Activated CD4-positive, alpha-beta T cell treated with anti-CD3 and anti-CD28 coated beads, Interleukin-2, Interleukin-6, amounts not matched to agents 100 ng/mL and 50 ng/mL, durations not matched to agents 16 hours and 8 hours (primary cell): ENCODE measurements around the gene AKT3.

Source experiments
- DNase-seq: peaks from one replicate; pipeline ENCODE4 v3.0.0-alpha.2; 2020

Gene AKT3

GRCh38 chr1:243482141-243483022 is 367.7 kb downstream of the AKT3 start:
- peak; percentile 19 for DNase-seq

GRCh38 chr1:243481101-243481500 is 368.9 kb downstream of the AKT3 start:
- no peak for DNase-seq

- DNase-seq: no peak
Measured at GRCh38 chr1:243477731-243478290, 372.2 kb downstream of the AKT3 start.

- no peak for DNase-seq
Measured at GRCh38 chr1:243475966-243476365, 374.1 kb downstream of the AKT3 start.

- DNase-seq: no peak
Measured at GRCh38 chr1:243474906-243475305, 375.1 kb downstream of the AKT3 start.

GRCh38 chr1:243474136-243474881 is 375.7 kb downstream of the AKT3 start:
- no peak for DNase-seq

GRCh38 chr1:243473227-243474135 is 376.6 kb downstream of the AKT3 start:
- no peak for DNase-seq

- DNase-seq: no peak
Measured at GRCh38 chr1:243471754-243472745, 378.0 kb downstream of the AKT3 start.

- no peak for DNase-seq
Measured at GRCh38 chr1:243471026-243471685, 378.9 kb downstream of the AKT3 start.

- DNase-seq: no peak
Measured at GRCh38 chr1:243470502-243470901, 379.5 kb downstream of the AKT3 start.

- no peak for DNase-seq
Measured at GRCh38 chr1:243469497-243469896, 380.5 kb downstream of the AKT3 start.

GRCh38 chr1:243465738-243466137 is 384.3 kb downstream of the AKT3 start:
- DNase-seq: peak; percentile 18

GRCh38 chr1:243465081-243465480 is 385.0 kb downstream of the AKT3 start:
- no peak for DNase-seq

- no peak for DNase-seq
Measured at GRCh38 chr1:243462929-243463697, 386.9 kb downstream of the AKT3 start.

GRCh38 chr1:243461700-243462099 is 388.3 kb downstream of the AKT3 start:
- no peak for DNase-seq

- no peak for DNase-seq
Measured at GRCh38 chr1:243459059-243459458, 391.0 kb downstream of the AKT3 start.

- no peak for DNase-seq
Measured at GRCh38 chr1:243457363-243457982, 392.6 kb downstream of the AKT3 start.

GRCh38 chr1:243455760-243456651 is 394.0 kb downstream of the AKT3 start:
- DNase-seq: no peak
